SK-N-SH treated with all-trans-retinoic acid at 6 μM for 48 hours (cell line): ENCODE data around the gene HPCAL1.

Source experiments
- ATAC-seq: fragments of 200-7000 bp; cut with Tn5 transposase; 3 replicates; pipeline ENCODE4 v1.9.1; 2020; ENCODE audit warnings: mild to moderate bottlenecking, moderate library complexity
- ARNTL ChIP-seq: fragments of 450-650 bp; formaldehyde crosslinking; IDR thresholded peaks from 2 replicates; pipeline ENCODE4 v1.5.0; 2020; ENCODE audit warnings: low read depth, mild to moderate bottlenecking, moderate library complexity, borderline replicate concordance
- BACH2 ChIP-seq: fragments of 250-450 bp; sonication (Bioruptor Pico); IDR thresholded peaks from 2 replicates; pipeline ENCODE4 v1.9.0; 2021; ENCODE audit warnings: mild to moderate bottlenecking, borderline replicate concordance
- CSDC2 ChIP-seq: fragments of 250-450 bp; sonication (Bioruptor Pico); IDR thresholded peaks from 2 replicates; pipeline ENCODE4 v1.5.0; 2020; ENCODE audit warnings: mild to moderate bottlenecking, moderate library complexity
- ESRRG ChIP-seq: fragments of 250-450 bp; sonication (Bioruptor Pico); IDR thresholded peaks from 2 replicates; pipeline ENCODE4 v1.6.1; 2021; ENCODE audit warnings: mild to moderate bottlenecking
- GLIS3 ChIP-seq: fragments of 250-450 bp; sonication (Bioruptor Pico); IDR thresholded peaks from 2 replicates; pipeline ENCODE4 v1.5.0; 2020; ENCODE audit warnings: mild to moderate bottlenecking, moderate library complexity
- ISL1 ChIP-seq: fragments of 250-450 bp; sonication (Bioruptor Pico); IDR thresholded peaks from 2 replicates; pipeline ENCODE4 v2.1.2; 2022; ENCODE audit warnings: mild to moderate bottlenecking, moderate library complexity
- OSR1 ChIP-seq: fragments of 250-450 bp; sonication (Bioruptor Pico); IDR thresholded peaks from 2 replicates; pipeline ENCODE4 v1.8.0; 2022; ENCODE audit warnings: moderate library complexity, mild to moderate bottlenecking, inconsistent platforms
- PPARA ChIP-seq: fragments of 250-450 bp; sonication (Bioruptor Pico); IDR thresholded peaks from 2 replicates; pipeline ENCODE4 v1.5.0; 2020; ENCODE audit warnings: mild to moderate bottlenecking, borderline replicate concordance
- RARB ChIP-seq: fragments of 250-450 bp; sonication (Bioruptor Pico); IDR thresholded peaks from 2 replicates; pipeline ENCODE4 v1.8.0; 2021; ENCODE audit warnings: mild to moderate bottlenecking, moderate library complexity
- TCF4 ChIP-seq: fragments of 250-450 bp; sonication (Bioruptor Pico); IDR thresholded peaks from 2 replicates; pipeline ENCODE4 v1.8.0; 2021; ENCODE audit warnings: mild to moderate bottlenecking, moderate library complexity, borderline replicate concordance
- TOX ChIP-seq: fragments of 250-450 bp; sonication (Bioruptor Pico); IDR thresholded peaks from 2 replicates; pipeline ENCODE4 v1.8.0; 2021; ENCODE audit warnings: mild to moderate bottlenecking, moderate library complexity, borderline replicate concordance
- ZC3H10 ChIP-seq: fragments of 250-450 bp; sonication (Bioruptor Pico); IDR thresholded peaks from 2 replicates; pipeline ENCODE4 v1.5.1; 2021; ENCODE audit warnings: mild to moderate bottlenecking, moderate library complexity
- ZFP3 ChIP-seq: fragments of 250-450 bp; sonication (Bioruptor Pico); IDR thresholded peaks from 2 replicates; pipeline ENCODE4 v1.5.0; 2020; ENCODE audit warnings: mild to moderate bottlenecking, moderate library complexity
- ZFP30 ChIP-seq: fragments of 450-650 bp; formaldehyde crosslinking; IDR thresholded peaks from 2 replicates; pipeline ENCODE4 v1.5.0; 2022; ENCODE audit warnings: mild to moderate bottlenecking, moderate library complexity
- ZNF565 ChIP-seq: fragments of 450-650 bp; formaldehyde crosslinking; conservative IDR thresholded peaks from 2 replicates; pipeline ENCODE4 v1.5.0; 2020; ENCODE audit warnings: low read depth, mild to moderate bottlenecking, moderate library complexity
- ZNF70 ChIP-seq: fragments of 450-650 bp; formaldehyde crosslinking; IDR thresholded peaks from 2 replicates; pipeline ENCODE4 v1.5.0; 2020; ENCODE audit warnings: mild to moderate bottlenecking, moderate library complexity
- ZNF8 ChIP-seq: fragments of 450-650 bp; formaldehyde crosslinking; IDR thresholded peaks from 2 replicates; pipeline ENCODE4 v1.5.0; 2020; ENCODE audit warnings: mild to moderate bottlenecking, moderate library complexity
- TF ChIP-seq, protein P1 (sequence below): fragments of 250-450 bp; sonication (Bioruptor Pico); IDR thresholded peaks from 2 replicates; pipeline ENCODE4 v1.5.1; 2021; ENCODE audit warnings: mild to moderate bottlenecking, moderate library complexity
- TF ChIP-seq, protein P2 (sequence below): fragments of 250-450 bp; sonication (Bioruptor Pico); IDR thresholded peaks from 2 replicates; pipeline ENCODE4 v1.5.1; 2020; ENCODE audit warnings: low read depth, mild to moderate bottlenecking, moderate library complexity
- TF ChIP-seq, protein P3 (sequence below): fragments of 250-450 bp; sonication (Bioruptor Pico); IDR thresholded peaks from 2 replicates; pipeline ENCODE4 v1.5.0; 2020; ENCODE audit warnings: mild to moderate bottlenecking, moderate library complexity
- TF ChIP-seq, protein P4 (sequence below): fragments of 250-450 bp; sonication (Bioruptor Pico); IDR thresholded peaks from 2 replicates; pipeline ENCODE4 v1.8.0; 2021; ENCODE audit warnings: low read depth, mild to moderate bottlenecking, moderate library complexity, borderline replicate concordance

HPCAL1 gene

DNA sequence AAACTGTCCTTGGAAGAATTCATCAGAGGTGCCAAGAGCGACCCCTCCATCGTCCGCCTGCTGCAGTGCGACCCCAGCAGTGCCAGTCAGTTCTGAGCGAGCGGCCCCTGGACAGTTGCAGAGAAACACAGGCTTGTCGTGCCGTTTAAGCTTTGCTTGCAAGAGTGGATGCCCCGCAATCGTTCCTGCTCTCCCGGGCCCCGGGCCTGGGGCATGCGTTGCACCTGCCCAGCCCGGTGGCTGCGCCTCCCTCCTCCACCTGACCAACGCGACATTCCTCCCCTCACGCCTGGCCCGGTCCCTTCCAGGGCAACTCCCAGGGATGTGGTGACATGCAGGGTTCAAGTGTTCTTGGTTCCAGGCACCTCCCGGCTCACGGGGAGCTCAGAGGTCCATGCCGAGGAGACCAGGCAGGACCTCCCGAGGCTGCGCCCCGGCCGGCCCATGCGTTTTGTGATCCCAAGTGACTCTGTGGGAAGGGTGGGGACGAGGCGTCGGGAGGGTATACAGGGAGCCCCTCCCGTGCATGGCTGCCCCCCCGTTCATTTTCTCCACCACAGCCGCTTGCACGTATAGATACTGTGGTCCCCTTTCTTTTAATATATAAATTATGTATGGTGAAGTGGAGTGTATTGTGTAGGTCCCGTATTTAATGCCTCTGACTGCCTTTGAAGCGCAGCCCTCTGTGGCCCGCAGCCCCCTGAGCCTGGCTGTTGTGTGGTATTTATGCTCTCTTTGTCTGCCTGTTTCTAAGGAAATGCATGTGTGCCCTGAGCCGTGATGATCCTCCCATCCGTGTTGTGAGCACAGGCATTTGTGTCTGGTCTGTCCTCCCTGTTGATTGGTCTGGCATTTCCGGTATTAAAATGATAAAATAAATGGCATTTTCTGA, 124.3 kb downstream of the HPCAL1 start:
- TF ChIP-seq OSR1 (CRISPR knock-in tag), result no peak
- no peak for TF ChIP-seq ZFP30
- TF ChIP-seq ZFP3 (CRISPR knock-in tag), result no peak
- TF ChIP-seq, protein P1, sequence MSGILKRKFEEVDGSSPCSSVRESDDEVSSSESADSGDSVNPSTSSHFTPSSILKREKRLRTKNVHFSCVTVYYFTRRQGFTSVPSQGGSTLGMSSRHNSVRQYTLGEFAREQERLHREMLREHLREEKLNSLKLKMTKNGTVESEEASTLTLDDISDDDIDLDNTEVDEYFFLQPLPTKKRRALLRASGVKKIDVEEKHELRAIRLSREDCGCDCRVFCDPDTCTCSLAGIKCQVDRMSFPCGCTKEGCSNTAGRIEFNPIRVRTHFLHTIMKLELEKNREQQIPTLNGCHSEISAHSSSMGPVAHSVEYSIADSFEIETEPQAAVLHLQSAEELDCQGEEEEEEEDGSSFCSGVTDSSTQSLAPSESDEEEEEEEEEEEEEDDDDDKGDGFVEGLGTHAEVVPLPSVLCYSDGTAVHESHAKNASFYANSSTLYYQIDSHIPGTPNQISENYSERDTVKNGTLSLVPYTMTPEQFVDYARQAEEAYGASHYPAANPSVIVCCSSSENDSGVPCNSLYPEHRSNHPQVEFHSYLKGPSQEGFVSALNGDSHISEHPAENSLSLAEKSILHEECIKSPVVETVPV (CRISPR knock-in tag), result no peak
- no peak for TF ChIP-seq TCF4 (CRISPR knock-in tag)
- TF ChIP-seq, protein P2, sequence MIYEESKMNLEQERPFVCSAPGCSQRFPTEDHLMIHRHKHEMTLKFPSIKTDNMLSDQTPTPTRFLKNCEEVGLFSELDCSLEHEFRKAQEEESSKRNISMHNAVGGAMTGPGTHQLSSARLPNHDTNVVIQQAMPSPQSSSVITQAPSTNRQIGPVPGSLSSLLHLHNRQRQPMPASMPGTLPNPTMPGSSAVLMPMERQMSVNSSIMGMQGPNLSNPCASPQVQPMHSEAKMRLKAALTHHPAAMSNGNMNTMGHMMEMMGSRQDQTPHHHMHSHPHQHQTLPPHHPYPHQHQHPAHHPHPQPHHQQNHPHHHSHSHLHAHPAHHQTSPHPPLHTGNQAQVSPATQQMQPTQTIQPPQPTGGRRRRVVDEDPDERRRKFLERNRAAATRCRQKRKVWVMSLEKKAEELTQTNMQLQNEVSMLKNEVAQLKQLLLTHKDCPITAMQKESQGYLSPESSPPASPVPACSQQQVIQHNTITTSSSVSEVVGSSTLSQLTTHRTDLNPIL (CRISPR knock-in tag), result no peak
- no peak for TF ChIP-seq ISL1 (CRISPR knock-in tag)
- no peak for TF ChIP-seq ESRRG (CRISPR knock-in tag)
- no peak for TF ChIP-seq TOX (CRISPR knock-in tag)
- TF ChIP-seq ZNF565, result no peak
- no peak for TF ChIP-seq ZC3H10 (CRISPR knock-in tag)
- TF ChIP-seq, protein P3, sequence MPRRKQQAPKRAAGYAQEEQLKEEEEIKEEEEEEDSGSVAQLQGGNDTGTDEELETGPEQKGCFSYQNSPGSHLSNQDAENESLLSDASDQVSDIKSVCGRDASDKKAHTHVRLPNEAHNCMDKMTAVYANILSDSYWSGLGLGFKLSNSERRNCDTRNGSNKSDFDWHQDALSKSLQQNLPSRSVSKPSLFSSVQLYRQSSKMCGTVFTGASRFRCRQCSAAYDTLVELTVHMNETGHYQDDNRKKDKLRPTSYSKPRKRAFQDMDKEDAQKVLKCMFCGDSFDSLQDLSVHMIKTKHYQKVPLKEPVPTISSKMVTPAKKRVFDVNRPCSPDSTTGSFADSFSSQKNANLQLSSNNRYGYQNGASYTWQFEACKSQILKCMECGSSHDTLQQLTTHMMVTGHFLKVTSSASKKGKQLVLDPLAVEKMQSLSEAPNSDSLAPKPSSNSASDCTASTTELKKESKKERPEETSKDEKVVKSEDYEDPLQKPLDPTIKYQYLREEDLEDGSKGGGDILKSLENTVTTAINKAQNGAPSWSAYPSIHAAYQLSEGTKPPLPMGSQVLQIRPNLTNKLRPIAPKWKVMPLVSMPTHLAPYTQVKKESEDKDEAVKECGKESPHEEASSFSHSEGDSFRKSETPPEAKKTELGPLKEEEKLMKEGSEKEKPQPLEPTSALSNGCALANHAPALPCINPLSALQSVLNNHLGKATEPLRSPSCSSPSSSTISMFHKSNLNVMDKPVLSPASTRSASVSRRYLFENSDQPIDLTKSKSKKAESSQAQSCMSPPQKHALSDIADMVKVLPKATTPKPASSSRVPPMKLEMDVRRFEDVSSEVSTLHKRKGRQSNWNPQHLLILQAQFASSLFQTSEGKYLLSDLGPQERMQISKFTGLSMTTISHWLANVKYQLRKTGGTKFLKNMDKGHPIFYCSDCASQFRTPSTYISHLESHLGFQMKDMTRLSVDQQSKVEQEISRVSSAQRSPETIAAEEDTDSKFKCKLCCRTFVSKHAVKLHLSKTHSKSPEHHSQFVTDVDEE (CRISPR knock-in tag), result no peak
- no peak for ATAC-seq

DNA sequence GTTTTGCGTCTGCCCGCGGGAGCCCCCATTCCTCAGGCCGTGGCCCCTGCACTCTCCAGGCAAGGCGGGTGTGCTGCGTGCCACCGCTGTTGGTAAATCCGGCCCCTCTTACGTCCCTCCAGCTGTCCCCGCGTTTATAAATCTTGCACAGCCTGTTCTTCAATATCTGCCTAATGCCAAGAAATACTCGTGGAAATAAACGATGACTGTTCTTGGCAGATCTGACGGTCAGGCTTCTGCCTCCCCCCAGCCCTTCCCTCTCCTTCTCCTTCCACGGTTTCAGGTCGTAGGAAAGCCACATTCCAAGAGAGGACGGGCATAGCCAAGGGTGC, 124.9 kb downstream of the HPCAL1 start:
- TF ChIP-seq, protein P3 (CRISPR knock-in tag), result no peak
- TF ChIP-seq, protein P1 (CRISPR knock-in tag), result no peak
- no peak for TF ChIP-seq OSR1 (CRISPR knock-in tag)
- TF ChIP-seq RARB (CRISPR knock-in tag), result no peak
- no peak for TF ChIP-seq ZNF8
- TF ChIP-seq TCF4 (CRISPR knock-in tag), result no peak
- TF ChIP-seq ZC3H10 (CRISPR knock-in tag), result no peak
- TF ChIP-seq, all 23 proteins: peak for 0
- no peak for ATAC-seq

DNA sequence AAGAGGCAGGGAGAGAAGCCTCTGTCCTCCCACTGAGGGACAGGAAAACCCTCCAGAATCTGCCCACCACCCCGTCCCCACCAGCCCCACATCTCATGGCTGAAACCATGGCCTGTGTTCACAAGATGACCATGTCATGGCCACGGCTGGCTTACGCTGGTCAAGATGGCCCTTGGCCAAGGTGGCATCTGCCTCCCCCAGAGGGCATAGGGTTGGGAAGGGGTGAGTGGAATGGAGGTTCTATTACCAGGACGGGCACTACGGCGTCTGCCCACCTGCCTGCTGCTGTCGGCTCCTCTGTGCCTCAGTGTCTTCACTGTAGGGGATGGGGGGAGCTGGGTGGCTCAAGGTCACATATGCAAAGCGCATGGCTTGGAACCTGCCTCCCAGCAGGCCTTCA, 125.7 kb downstream of the HPCAL1 start:
- ATAC-seq, result no peak
- no peak for TF ChIP-seq TCF4 (CRISPR knock-in tag)
- TF ChIP-seq BACH2 (CRISPR knock-in tag), result no peak
- no peak for TF ChIP-seq ZNF565
- TF ChIP-seq ISL1 (CRISPR knock-in tag), result no peak

DNA sequence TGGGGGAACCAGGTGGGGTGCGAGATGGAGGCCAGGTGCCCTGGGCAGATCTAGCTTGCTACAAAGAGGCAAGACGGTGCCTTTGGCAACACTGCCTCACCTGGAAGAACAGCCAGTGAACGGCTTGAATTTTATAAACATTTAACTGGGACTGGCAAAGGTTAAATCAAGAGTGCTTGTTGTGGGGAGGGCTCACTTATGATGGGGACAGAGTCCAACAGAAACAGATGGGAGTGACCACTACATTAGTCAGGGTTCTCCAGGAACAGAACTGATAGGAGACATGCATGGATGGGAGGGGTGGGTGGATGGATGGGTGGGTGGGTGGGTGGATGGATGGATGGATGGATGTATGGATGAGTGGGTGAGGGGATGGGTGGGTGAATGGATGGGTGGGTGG, 126.2 kb downstream of the HPCAL1 start:
- no peak for ATAC-seq
- TF ChIP-seq CSDC2 (no peak), ZNF565 (no peak), PPARA (CRISPR knock-in tag) (no peak), ZFP30 (no peak), ARNTL (CRISPR knock-in tag) (no peak), GLIS3 (CRISPR knock-in tag) (no peak), TCF4 (CRISPR knock-in tag) (no peak), ZFP3 (CRISPR knock-in tag) (no peak), TOX (CRISPR knock-in tag) (no peak), OSR1 (CRISPR knock-in tag) (no peak), ISL1 (CRISPR knock-in tag) (no peak), ZNF70 (CRISPR knock-in tag) (no peak), BACH2 (CRISPR knock-in tag) (no peak)
- TF ChIP-seq, protein P2 (CRISPR knock-in tag), result no peak
- TF ChIP-seq, protein P4, sequence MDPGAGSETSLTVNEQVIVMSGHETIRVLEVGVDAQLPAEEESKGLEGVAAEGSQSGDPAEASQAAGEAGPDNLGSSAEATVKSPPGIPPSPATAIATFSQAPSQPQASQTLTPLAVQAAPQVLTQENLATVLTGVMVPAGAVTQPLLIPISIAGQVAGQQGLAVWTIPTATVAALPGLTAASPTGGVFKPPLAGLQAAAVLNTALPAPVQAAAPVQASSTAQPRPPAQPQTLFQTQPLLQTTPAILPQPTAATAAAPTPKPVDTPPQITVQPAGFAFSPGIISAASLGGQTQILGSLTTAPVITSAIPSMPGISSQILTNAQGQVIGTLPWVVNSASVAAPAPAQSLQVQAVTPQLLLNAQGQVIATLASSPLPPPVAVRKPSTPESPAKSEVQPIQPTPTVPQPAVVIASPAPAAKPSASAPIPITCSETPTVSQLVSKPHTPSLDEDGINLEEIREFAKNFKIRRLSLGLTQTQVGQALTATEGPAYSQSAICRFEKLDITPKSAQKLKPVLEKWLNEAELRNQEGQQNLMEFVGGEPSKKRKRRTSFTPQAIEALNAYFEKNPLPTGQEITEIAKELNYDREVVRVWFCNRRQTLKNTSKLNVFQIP, result no peak
